ENCODE measurements around the gene MAP7. TPM values are rescaled to one million over a fixed set of nuclear protein-coding genes. Genes with fewer than 3 reads are reported as not detected.
"Not testable (repeated sequence)": the region's sequence is repeated elsewhere in the genome, so short reads cannot be mapped to it uniquely, and the experiment has no call there.

Gene MAP7
- 0.34 TPM for polyA plus RNA-seq (2012; ENCODE audit: missing spikeins)

DNA sequence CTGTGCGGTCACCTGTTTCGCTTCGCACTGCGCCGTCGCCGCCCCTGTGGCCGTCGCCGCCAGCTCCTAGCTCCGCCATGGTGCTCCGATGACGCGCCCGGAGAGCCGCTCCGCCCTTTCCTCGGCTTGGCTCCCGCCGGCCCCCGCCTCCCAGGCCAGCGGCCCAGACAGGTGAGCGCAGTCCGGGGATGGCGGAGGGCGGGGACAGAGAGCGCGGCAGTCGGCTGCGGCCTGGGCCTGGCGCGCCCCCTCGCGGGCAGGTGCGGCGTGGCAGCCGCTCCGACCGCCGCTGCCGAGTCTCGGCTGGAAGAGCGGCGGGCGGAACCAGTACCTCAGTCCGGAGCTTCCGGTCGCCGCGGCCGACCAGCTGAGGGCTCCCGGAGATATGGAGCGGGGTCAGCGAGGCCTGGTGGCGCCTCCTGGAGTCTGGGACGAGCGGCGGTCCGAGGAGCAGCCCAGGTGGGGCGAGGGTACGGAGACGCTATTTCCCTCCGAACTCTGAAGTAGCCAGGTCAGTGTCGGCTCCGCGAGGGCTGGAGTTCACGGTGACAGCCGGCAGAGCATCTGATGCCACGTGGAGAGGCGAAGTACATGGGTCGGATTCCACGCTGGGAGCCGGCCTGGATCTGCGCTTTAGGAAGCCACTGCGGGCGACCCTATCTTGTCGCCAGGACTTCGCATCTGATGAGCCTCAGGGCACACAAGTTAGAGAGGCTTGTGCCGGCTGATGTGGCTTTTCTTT is at the start of gene MAP7:
Gene MAP7 (minus strand): TSS at position 93 of the 742 bp plus-strand sequence. CDS start 14 bp downstream, at position 79.
- FAIRE-seq (peak; percentile 58), DNase-seq (ENCODE audit: insufficient read length) (peak; percentile 75)
- TF ChIP-seq POLR2A (IDR thresholded peaks at IDR 0.05; ENCODE audit: low read depth, low read length) (no peak), POLR2AphosphoS5 (IDR thresholded peaks at IDR 0.05; ENCODE audit: low read depth, low read length) (no peak), TAF1 (IDR thresholded peaks at IDR 0.05; ENCODE audit: borderline replicate concordance, low read depth, low read length) (no peak)

DNA sequence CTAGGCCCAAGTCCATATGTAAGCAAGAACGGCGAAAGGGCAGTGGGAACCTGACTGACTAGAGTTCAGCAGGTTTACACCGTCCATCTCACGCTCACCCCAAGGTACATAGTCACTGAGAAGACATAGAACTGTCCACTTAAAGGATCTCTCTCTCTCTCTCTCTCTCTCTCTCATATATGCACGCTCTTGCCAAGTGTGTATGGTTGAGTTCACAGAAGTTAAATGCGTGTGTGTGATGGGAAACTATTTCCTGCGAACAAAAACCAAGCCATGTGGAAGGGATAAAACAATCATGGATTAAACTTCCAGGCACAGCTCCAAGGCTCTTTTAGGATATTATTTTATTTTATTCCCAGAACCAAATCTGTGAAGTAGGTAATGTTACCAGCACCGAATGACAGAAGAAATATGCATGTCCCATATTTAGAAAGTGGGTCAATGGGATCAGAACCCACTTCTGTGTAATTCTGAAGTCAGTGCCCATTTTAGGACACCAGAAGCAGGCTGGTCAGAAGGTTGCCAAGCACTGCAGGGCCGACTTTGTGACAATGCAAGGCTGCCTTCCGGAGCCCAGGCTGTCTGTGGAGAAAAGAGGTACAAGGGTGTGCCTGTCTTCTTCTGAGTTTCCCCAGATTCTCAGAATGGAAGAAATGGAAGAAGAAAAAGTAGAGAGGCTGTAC is 49.2 kb upstream of the MAP7 start:
- DNase-seq (ENCODE audit: insufficient read length) (no peak), FAIRE-seq (no peak)
- TF ChIP-seq POLR2AphosphoS5 (IDR thresholded peaks at IDR 0.05; ENCODE audit: low read depth, low read length) (no peak), POLR2A (IDR thresholded peaks at IDR 0.05; ENCODE audit: low read depth, low read length) (no peak), TAF1 (IDR thresholded peaks at IDR 0.05; ENCODE audit: borderline replicate concordance, low read depth, low read length) (no peak)

DNA sequence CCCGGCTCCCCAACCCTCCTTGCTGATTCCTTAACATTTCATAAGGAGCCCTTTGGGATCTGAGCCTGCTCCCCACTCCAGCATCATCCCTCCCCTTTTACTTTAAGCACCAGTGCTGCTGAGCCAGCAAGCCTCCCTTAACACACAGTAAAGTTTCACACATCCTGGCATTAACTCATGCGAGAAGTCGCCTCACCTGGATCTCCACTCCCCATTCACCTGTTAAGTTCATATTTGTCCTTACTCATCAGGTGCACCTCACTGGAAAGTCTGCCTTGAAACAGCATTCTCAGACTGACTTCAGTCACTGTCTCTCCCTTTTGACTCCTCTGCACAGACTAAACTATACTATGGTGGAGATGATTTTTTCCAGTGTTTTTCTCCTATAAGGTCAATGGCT is 47.8 kb upstream of the MAP7 start:
- TF ChIP-seq POLR2A (IDR thresholded peaks at IDR 0.05; ENCODE audit: low read depth, low read length) (no peak), TAF1 (IDR thresholded peaks at IDR 0.05; ENCODE audit: borderline replicate concordance, low read depth, low read length) (no peak), POLR2AphosphoS5 (IDR thresholded peaks at IDR 0.05; ENCODE audit: low read depth, low read length) (no peak)
- FAIRE-seq (no peak), DNase-seq (ENCODE audit: insufficient read length) (no peak)

DNA sequence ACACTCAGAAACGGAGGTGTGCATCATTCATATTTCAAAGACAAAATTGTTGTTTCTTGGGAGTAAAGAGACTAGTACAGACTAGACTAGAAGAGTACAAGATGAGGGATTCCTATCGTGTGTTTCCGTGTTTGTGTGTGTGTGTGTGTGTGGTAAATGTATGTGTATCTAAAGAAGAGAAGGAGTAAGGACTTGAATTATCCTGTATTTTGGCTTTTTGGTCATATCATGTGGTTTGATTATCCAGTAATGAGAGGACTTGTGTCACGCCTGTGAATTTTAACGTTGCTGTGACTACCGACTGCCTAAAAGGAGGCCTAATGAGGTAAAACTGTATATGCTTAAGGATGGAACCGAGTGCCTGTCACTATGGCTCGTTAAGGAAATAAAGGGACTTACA is 44.4 kb upstream of the MAP7 start:
- TF ChIP-seq POLR2A (IDR thresholded peaks at IDR 0.05; ENCODE audit: low read depth, low read length): no peak
- no peak for TF ChIP-seq POLR2AphosphoS5 (IDR thresholded peaks at IDR 0.05; ENCODE audit: low read depth, low read length)
- TF ChIP-seq TAF1 (IDR thresholded peaks at IDR 0.05; ENCODE audit: borderline replicate concordance, low read depth, low read length): no peak
- DNase-seq (ENCODE audit: insufficient read length): no peak
- no peak for FAIRE-seq

DNA sequence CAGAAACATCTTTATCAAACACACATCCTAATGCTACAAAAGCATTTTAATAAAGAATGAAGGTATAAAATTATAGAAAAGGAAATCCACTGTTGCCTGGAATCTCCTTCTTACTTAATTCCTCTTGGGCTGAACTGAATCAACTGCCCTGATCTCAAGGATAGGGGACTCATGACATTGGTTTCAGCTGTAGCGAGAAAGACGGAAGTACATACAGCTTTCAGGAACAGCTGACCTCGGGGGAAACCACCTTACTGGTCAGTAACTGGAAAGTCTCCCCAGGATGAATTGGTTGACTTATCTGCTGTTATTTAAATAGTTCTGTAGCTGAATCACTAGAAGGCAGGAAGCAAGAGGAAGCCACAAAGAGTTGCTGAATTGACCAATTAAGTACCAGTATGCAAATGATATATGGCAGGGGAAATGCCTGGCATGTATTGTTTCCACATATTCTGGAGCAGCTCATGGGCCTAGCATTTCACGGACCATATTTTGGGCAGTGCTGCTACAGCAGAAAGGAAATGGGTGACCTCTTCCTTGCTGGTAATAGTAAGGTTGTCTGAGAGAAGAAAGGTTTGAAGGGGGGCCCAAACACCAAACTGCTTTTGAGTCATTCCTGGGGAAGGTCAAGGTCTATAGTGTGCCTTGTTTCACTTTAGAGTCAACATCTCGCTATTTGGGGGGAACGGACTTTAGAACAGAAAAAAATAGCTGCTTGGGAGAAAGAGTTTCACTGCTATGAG is 43.7 kb upstream of the MAP7 start:
- TF ChIP-seq TAF1 (IDR thresholded peaks at IDR 0.05; ENCODE audit: borderline replicate concordance, low read depth, low read length) (peak; percentile 7; the same call in 1 of the 2 replicates), POLR2AphosphoS5 (IDR thresholded peaks at IDR 0.05; ENCODE audit: low read depth, low read length) (peak; percentile 63), POLR2A (IDR thresholded peaks at IDR 0.05; ENCODE audit: low read depth, low read length) (peak; percentile 44; the same call in 1 of the 2 replicates)
- peak; percentile 43 for DNase-seq (ENCODE audit: insufficient read length)
- peak; percentile 87 for FAIRE-seq

DNA sequence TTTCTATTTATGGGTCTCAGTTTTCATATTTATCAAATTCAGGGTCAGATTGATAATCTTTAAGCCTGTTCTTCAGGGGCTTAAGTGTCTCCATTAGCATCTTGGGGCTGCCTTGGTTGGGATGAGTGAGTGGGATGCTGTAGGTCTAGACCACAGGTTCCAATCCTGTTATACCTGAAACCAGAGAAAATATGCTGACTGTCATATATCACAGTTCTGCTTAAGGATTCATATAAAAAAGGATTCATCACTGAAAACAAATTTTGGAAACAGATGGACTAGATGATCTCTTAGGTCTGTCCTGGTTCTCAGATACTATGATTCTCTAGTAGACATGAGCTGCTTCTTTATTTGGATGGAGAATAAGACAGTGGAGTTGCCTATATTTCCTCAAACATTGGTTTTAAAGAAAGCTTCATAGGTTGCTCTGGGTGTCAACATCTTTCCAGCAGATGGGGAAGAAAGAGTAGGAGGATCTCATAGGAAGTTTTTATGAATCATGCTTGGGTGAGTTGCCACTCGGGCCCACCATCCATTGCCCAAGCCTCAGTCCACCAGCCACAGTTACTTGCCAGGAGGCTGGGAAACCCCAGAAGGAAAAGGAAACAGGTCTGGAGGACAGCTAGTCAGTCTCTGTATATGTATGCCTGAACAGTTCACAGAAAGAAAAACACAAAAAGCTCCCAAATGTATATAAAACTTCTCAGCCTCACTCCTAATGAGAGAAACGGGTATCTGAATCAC is 42.9 kb upstream of the MAP7 start:
- TF ChIP-seq POLR2AphosphoS5 (IDR thresholded peaks at IDR 0.05; ENCODE audit: low read depth, low read length): no peak
- TF ChIP-seq POLR2A (IDR thresholded peaks at IDR 0.05; ENCODE audit: low read depth, low read length): no peak
- TF ChIP-seq TAF1 (IDR thresholded peaks at IDR 0.05; ENCODE audit: borderline replicate concordance, low read depth, low read length): no peak
- FAIRE-seq (no peak), DNase-seq (ENCODE audit: insufficient read length) (no peak)

DNA sequence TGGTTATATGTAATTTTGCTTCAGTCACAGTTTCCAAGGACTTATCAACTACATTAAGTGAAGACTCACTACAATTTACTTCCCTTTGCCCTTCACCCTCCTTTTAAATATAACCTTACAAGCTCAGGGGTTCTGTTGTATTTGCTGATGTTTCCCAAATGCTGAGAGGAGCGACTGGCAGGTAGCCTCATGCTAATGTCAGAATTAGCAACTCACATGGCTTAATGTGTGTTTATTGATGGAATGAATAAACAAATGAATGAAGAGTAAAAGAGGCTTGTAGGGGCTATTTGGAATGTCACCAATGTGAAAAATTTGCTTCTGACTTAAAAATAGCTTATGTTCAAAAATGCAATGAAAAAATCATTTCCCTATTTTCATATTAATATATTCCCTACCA is 41.4 kb upstream of the MAP7 start:
- FAIRE-seq (no peak), DNase-seq (ENCODE audit: insufficient read length) (no peak)
- TF ChIP-seq POLR2AphosphoS5 (IDR thresholded peaks at IDR 0.05; ENCODE audit: low read depth, low read length) (no peak), TAF1 (IDR thresholded peaks at IDR 0.05; ENCODE audit: borderline replicate concordance, low read depth, low read length) (no peak), POLR2A (IDR thresholded peaks at IDR 0.05; ENCODE audit: low read depth, low read length) (no peak)

DNA sequence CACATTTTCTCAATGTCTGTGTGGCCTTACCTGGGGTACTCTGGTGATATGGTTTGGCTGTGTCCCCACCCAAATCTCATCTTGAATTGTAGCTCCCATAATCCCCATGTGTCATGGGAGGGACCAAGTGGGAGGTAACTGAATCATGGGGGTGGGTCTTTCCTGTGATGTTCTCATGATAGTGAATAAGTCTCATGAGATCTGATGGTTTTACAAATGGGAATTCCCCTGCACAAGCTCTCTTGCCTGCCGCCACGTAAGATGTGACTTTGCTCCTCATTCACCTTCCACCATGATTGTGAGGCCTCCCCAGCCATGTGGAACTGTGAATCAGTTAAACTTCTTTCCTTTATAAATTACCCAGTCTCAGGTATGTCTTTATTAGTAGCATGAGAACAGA is 40.6 kb upstream of the MAP7 start:
- not testable (repeated sequence) for DNase-seq (ENCODE audit: insufficient read length); FAIRE-seq

DNA sequence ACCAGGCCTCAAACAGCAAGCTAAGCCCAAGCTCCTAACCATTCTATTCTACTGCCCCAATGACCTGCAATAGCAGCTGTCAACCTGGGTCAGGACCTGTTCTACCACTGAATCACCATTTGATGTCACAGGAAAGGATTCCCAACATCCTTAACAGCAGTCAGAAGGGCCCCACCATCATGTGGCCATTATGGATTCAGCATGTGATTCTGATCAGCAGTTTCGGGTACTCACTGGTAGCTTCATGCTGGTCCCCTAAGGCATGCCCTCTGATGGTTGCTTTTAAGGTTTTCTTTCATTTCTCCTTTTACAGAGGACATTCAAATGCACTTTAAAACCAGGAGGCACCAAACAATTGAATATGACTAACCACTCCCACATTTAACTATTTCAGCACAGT is 37.3 kb upstream of the MAP7 start:
- FAIRE-seq: no peak
- TF ChIP-seq POLR2A (IDR thresholded peaks at IDR 0.05; ENCODE audit: low read depth, low read length) (no peak), POLR2AphosphoS5 (IDR thresholded peaks at IDR 0.05; ENCODE audit: low read depth, low read length) (no peak), TAF1 (IDR thresholded peaks at IDR 0.05; ENCODE audit: borderline replicate concordance, low read depth, low read length) (no peak)
- DNase-seq (ENCODE audit: insufficient read length): no peak

DNA sequence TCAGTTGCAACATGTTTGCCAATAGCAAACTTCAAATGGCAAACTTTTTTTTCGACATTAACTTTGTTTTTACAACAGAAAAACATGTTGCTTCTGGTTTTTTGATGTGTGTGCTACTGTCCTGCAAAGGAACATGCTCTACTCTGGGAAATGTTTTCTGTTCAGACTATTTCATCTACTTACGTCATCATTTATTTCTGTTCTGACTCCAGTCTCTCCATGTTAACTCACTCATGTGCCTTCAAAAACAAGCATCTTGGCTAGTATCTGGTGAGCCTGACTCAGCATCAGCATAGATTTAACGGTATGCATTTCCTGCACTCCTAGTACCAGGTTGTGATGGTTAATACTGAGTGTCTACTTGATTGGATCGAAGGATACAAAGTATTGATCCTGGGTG is 36.1 kb upstream of the MAP7 start:
- DNase-seq (ENCODE audit: insufficient read length) (no peak), FAIRE-seq (no peak)
- TF ChIP-seq TAF1 (IDR thresholded peaks at IDR 0.05; ENCODE audit: borderline replicate concordance, low read depth, low read length) (no peak), POLR2A (IDR thresholded peaks at IDR 0.05; ENCODE audit: low read depth, low read length) (no peak), POLR2AphosphoS5 (IDR thresholded peaks at IDR 0.05; ENCODE audit: low read depth, low read length) (no peak)

DNA sequence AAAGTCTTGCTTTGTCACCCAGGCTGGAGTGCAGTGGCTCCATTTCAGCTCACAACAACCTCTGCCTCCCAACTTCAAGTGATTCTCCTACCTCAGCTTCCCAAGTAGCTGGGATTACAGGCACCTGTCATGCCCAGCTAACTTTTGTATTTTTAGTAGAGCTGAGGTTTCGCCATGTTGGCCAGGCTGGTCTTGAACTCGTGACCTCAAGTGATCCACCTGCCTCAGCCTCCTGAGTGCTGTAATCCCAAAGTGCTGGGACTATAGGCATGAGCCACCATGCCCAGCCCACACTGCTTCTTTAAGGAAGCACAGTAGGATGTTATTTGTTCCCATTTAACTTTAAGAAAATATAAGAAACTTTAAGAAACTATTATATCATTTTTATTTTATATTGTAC is 35.3 kb upstream of the MAP7 start:
- FAIRE-seq; DNase-seq (ENCODE audit: insufficient read length): not testable (repeated sequence)

DNA sequence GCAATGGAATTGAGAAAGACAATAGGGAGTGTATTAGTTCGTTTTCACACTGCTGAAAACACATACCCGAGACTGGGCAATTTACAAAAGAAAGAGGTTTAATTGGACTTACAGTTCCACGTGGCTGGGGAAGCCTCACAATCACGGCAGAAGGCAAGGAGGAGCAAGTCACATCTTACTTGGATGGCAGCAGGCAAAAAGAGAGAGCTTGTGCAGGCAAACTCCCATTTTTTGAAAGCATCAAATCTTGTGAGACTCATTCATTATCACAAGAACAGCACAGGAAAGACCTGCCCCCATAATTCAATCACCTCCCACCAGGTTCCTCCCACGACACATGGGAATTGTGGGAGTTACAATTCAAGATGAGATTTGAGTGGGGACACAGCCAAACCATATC is 34.1 kb upstream of the MAP7 start:
- not testable (repeated sequence) for DNase-seq (ENCODE audit: insufficient read length); FAIRE-seq

Data from GM12892 (cell line).